NCI-H345 (cell line): ENCODE measurements around the gene LSM4.
"Not testable (repeated sequence)": the region's sequence is repeated elsewhere in the genome, so short reads cannot be mapped to it uniquely, and the experiment has no call there.

Experiments
- DNase-seq: peaks from one replicate; lab custom pipeline; 2025; lab: John Stamatoyannopoulos, UW

The LSM4 gene

GRCh38 chr19:18322759-18323460, at the start of gene LSM4:
LSM4 (minus strand) TSS chr19:18323076; CDS start chr19:18323020, 56 bp downstream.
- DNase-seq: peak; percentile 98

GRCh38 chr19:18368504-18369222, 45.8 kb upstream of the LSM4 start:
- DNase-seq: no peak

- DNase-seq: no peak
These were observed 43.2 kb upstream of the LSM4 start for GRCh38 chr19:18366021-18366435.

- DNase-seq: peak; percentile 66
These were observed 42.1 kb upstream of the LSM4 start for GRCh38 chr19:18364826-18365528.

- not testable (repeated sequence) for DNase-seq
These were observed 41.5 kb upstream of the LSM4 start for GRCh38 chr19:18364277-18364825.

- no peak for DNase-seq
These were observed 40.9 kb upstream of the LSM4 start for GRCh38 chr19:18363787-18364186.

GRCh38 chr19:18362934-18363542, 40.2 kb upstream of the LSM4 start:
- DNase-seq: no peak

GRCh38 chr19:18361646-18362045, 38.8 kb upstream of the LSM4 start:
- DNase-seq: no peak

- no peak for DNase-seq
These were observed 34.2 kb upstream of the LSM4 start for GRCh38 chr19:18357041-18357440.

GRCh38 chr19:18354743-18355142, 31.9 kb upstream of the LSM4 start:
- DNase-seq: not testable (repeated sequence)

GRCh38 chr19:18353378-18354005, 30.6 kb upstream of the LSM4 start:
- no peak for DNase-seq

GRCh38 chr19:18351544-18351943, 28.7 kb upstream of the LSM4 start:
- DNase-seq: no peak

GRCh38 chr19:18350490-18350889, 27.6 kb upstream of the LSM4 start:
- no peak for DNase-seq

- DNase-seq: peak; percentile 8
These were observed 26.8 kb upstream of the LSM4 start for GRCh38 chr19:18349524-18350128.

GRCh38 chr19:18348818-18349339, 26.0 kb upstream of the LSM4 start:
- not testable (repeated sequence) for DNase-seq

- DNase-seq: no peak
These were observed 25.3 kb upstream of the LSM4 start for GRCh38 chr19:18348171-18348570.

- no peak for DNase-seq
These were observed 23.2 kb upstream of the LSM4 start for GRCh38 chr19:18346091-18346490.

GRCh38 chr19:18345296-18345695, 22.4 kb upstream of the LSM4 start:
- no peak for DNase-seq

GRCh38 chr19:18344582-18344950, 21.7 kb upstream of the LSM4 start:
- no peak for DNase-seq

- no peak for DNase-seq
These were observed 19.3 kb upstream of the LSM4 start for GRCh38 chr19:18342090-18342632.
